OCI-LY3 (cell line): ENCODE data around the gene RPL5.

ENCODE experiments used
- H2AFZ ChIP-seq: fragments of 200-600, 300-600 bp; shearing (Covaris generic); 2 replicates; pipeline ENCODE4 v1.6.0; 2014; ENCODE audit warnings: antibody characterized with exemption, low read depth, low read length
- H3K27ac ChIP-seq: fragments of 200-600, 300-600 bp; sonication (generic); 2 replicates; pipeline ENCODE4 v1.5.1; 2014; ENCODE audit warnings: mild to moderate bottlenecking, low read length, moderate library complexity, mixed read lengths
- H3K27me3 ChIP-seq: fragments of 200-600, 300-600 bp; sonication (generic); 2 replicates; pipeline ENCODE4 v1.6.1; 2014; ENCODE audit warnings: low read depth, low read length, mixed read lengths
- H3K36me3 ChIP-seq: fragments of 200-600, 300-600 bp; sonication (generic); replicated peaks from 2 replicates; pipeline ENCODE3; 2014; ENCODE audit warnings: low read depth, low read length, mixed read lengths
- H3K4me1 ChIP-seq: fragments of 300-600, 200-600 bp; sonication (generic); 2 replicates; pipeline ENCODE4 v1.6.1; 2014; ENCODE audit warnings: low read length, mixed read lengths
- H3K4me2 ChIP-seq: fragments of 200-600, 300-600 bp; sonication (generic); 2 replicates; pipeline ENCODE4 v1.6.1; 2014; ENCODE audit warnings: low read length, mixed read lengths
- H3K4me3 ChIP-seq: fragments of 300-600, 200-600 bp; sonication (generic); 2 replicates; pipeline ENCODE4 v1.5.1; 2014; ENCODE audit warnings: antibody characterized with exemption, mild to moderate bottlenecking, low read length, moderate library complexity
- H3K79me2 ChIP-seq: fragments of 300-600, 200-600 bp; shearing (Covaris generic); 2 replicates; pipeline ENCODE4 v1.6.1; 2014; ENCODE audit warnings: mild to moderate bottlenecking, low read length, mixed read lengths
- H3K9ac ChIP-seq: fragments of 300-600, 200-600 bp; shearing (Covaris generic); 2 replicates; pipeline ENCODE4 v1.6.0; 2014; ENCODE audit warnings: mild to moderate bottlenecking, low read length, moderate library complexity
- H3K9me3 ChIP-seq: fragments of 200-600, 300-600 bp; shearing (Covaris generic); 2 replicates; pipeline ENCODE4 v1.6.1; 2014; ENCODE audit warnings: low read length, mixed read lengths; ENCODE audit not compliant: insufficient read depth
- H4K20me1 ChIP-seq: fragments of 200-600, 300-600 bp; sonication (generic); 2 replicates; pipeline ENCODE4 v1.6.1; 2016; ENCODE audit warnings: low read length, mixed read lengths; ENCODE audit not compliant: insufficient read depth
- CTCF ChIP-seq: fragments of 200-600, 300-600 bp; sonication (generic); IDR thresholded peaks from 2 replicates; pipeline ENCODE4 v1.5.1; 2014; ENCODE audit warnings: antibody characterized with exemption, low read length, low read depth
- EZH2phosphoT487 ChIP-seq: fragments of 200-600 bp; shearing (Covaris generic); IDR thresholded peaks from 2 replicates; pipeline ENCODE4 v1.6.1; 2018; ENCODE audit warnings: antibody characterized with exemption, mixed run types, low read depth

Gene RPL5

GRCh38 chr1:92786111-92786901 is 45.5 kb upstream of the RPL5 start:
- H3K27ac ChIP-seq: no peak overlapping the region
- no peak overlapping the region for H2AFZ ChIP-seq
- no peaks in the 10 kb centered on the region for H3K9me3 ChIP-seq
- no peak overlapping the region for H3K4me2 ChIP-seq
- no peak overlapping the region for H3K9ac ChIP-seq
- no peaks in the 10 kb centered on the region for H4K20me1 ChIP-seq
- no peak overlapping the region for H3K4me3 ChIP-seq
- peaks cover 8% of the 10 kb centered on the region; the same call in 1 of the 2 replicates for H3K4me1 ChIP-seq
- TF ChIP-seq EZH2phosphoT487: no peak
- no peak for TF ChIP-seq CTCF
- H3K36me3 ChIP-seq: no peaks in the 10 kb centered on the region
- H3K79me2 ChIP-seq: peaks cover 22% of the 10 kb centered on the region
- H3K27me3 ChIP-seq: no peaks in the 10 kb centered on the region

GRCh38 chr1:92790081-92790480 is 41.8 kb upstream of the RPL5 start:
- H3K9ac ChIP-seq: no peak overlapping the region
- no peaks in the 10 kb centered on the region for H3K36me3 ChIP-seq
- no peaks in the 10 kb centered on the region for H3K27me3 ChIP-seq
- no peak for TF ChIP-seq CTCF
- no peak overlapping the region for H3K27ac ChIP-seq
- no peak overlapping the region for H3K4me2 ChIP-seq
- H3K4me1 ChIP-seq: peaks cover 3% of the 10 kb centered on the region; the same call in 1 of the 2 replicates
- no peaks in the 10 kb centered on the region for H4K20me1 ChIP-seq
- H3K9me3 ChIP-seq: no peaks in the 10 kb centered on the region
- H3K4me3 ChIP-seq: no peak overlapping the region
- no peak overlapping the region for H2AFZ ChIP-seq
- H3K79me2 ChIP-seq: no peaks in the 10 kb centered on the region

GRCh38 chr1:92790867-92791266 is 41.0 kb upstream of the RPL5 start:
- no peaks in the 10 kb centered on the region for H3K4me1 ChIP-seq
- H3K4me3 ChIP-seq: no peak overlapping the region
- no peak overlapping the region for H3K4me2 ChIP-seq
- H3K79me2 ChIP-seq: no peaks in the 10 kb centered on the region
- H2AFZ ChIP-seq: no peak overlapping the region
- H3K9ac ChIP-seq: no peak overlapping the region
- no peaks in the 10 kb centered on the region for H3K36me3 ChIP-seq
- TF ChIP-seq CTCF (no peak), EZH2phosphoT487 (no peak)
- no peaks in the 10 kb centered on the region for H4K20me1 ChIP-seq
- no peak overlapping the region for H3K27ac ChIP-seq
- H3K27me3 ChIP-seq: no peaks in the 10 kb centered on the region
- no peaks in the 10 kb centered on the region for H3K9me3 ChIP-seq

GRCh38 chr1:92791487-92792066 is 40.3 kb upstream of the RPL5 start:
- H3K9me3 ChIP-seq: no peaks in the 10 kb centered on the region
- H4K20me1 ChIP-seq: no peaks in the 10 kb centered on the region
- H3K4me1 ChIP-seq: no peaks in the 10 kb centered on the region
- H2AFZ ChIP-seq: no peak overlapping the region
- H3K9ac ChIP-seq: no peak overlapping the region
- H3K27me3 ChIP-seq: no peaks in the 10 kb centered on the region
- H3K27ac ChIP-seq: no peak overlapping the region
- TF ChIP-seq EZH2phosphoT487 (no peak), CTCF (no peak)
- no peak overlapping the region for H3K4me2 ChIP-seq
- no peak overlapping the region for H3K4me3 ChIP-seq
- H3K36me3 ChIP-seq: no peaks in the 10 kb centered on the region
- no peaks in the 10 kb centered on the region for H3K79me2 ChIP-seq
